ENCODE results near the gene WFDC11.
"Not testable (repeated sequence)": the region's sequence is repeated elsewhere in the genome, so short reads cannot be mapped to it uniquely, and the experiment has no call there.

WFDC11 gene

DNA sequence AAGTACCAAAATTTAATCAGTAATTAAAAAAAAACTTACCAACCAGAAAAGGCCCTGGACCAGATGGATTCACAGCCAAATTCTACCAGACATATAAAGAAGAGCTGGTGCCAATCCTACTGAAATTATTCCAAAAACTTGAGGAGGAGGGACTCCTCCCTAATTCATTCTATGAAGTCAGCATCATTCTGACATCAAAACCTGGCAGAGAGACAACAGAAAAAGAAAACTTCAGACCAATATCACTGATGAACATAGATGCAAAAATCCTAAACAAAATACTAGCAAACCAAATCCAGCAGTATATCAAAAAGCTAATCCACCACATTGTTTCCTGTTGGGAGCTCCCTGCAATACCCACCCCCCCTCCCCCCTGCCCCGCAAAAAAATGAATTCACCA, at the start of gene WFDC11:
WFDC11 (minus strand) TSS at position 101 of the 400 bp plus-strand sequence. CDS start 19,639 bp downstream, outside the sequence.
- DNase-seq: no peak

DNA sequence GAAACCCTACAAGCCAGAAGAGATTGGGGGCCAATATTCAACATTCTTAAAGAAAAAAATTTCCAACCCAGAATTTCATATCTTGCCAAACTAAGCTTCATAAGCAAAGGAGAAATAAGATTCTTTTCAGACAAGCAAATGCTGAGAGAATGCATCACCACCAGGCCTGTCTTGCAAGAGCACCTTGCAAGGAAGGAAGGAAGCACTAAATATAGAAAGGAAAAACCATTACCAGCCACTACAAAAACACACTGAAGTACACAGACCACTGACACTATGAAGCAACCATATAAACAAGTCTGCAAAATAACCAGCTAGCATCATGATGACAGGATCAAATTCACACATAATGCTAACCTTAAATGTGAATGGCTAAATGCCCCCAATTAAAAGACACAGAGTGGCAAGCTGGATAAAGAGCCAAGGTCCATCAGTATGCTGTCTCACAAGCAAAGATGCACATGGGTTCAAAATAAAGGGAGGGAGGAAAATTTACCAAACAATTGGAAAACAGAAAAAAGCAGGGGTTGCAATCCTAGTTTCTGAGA, 46.2 kb upstream of the WFDC11 start:
- not testable (repeated sequence) for DNase-seq

DNA sequence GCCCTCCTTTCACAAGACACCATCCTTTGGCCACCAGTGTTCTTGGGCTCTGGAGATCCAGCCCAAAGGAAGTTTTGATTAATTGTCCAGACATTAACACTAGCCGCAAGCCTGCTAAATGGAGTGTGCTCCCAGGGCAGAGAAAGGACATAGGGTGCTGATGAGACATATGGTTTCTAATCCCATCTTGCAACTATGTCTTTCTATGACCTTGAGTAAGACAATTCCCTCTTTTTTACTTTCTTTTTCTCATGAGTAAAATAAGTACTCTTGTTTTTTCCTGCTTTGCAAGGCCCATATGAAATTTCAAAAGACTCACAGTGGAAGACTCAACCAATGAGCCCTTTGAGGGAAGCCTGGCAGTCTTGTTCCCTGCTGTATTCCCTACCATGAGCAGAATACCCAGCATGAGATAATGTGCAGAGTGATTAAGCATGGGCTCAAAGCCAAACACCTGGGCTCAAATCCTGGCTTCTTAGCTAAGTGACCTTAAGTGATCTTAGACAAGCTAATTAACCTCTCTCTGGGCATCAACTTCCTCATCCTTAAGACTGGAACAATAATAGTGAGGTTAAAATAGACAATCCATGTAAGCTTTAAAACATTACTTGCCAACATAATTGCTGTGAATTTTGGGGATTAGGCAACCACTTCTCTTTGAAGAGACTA, 35.1 kb upstream of the WFDC11 start, which contains the start of gene WFDC10B:
WFDC10B (minus strand) TSS at position 51 of the 669 bp plus-strand sequence. CDS start 19,027 bp downstream, outside the sequence.
- DNase-seq: peak; percentile 86

DNA sequence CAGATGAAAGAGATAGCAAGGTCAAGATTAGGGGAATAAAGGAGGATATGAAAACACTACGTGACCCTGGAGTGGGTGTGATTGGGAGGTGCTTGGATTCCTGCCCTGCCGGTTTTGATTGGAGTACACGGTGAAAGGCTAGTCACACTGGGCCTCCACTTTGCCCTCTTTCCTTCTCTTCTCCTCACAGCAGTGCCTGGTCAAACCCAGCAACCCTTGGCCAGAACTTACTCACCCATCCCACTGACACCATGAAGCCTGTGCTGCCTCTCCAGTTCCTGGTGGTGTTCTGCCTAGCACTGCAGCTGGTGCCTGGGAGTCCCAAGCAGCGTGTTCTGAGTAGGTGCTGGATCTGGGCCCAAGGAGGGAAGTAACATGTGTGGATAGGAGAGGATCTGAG, 31.8 kb upstream of the WFDC11 start, which contains the start of gene WFDC13:
WFDC13 (plus strand) TSS at position 166 of the 400 bp plus-strand sequence; CDS start at position 252, 86 bp downstream.
- no peak for DNase-seq

DNA sequence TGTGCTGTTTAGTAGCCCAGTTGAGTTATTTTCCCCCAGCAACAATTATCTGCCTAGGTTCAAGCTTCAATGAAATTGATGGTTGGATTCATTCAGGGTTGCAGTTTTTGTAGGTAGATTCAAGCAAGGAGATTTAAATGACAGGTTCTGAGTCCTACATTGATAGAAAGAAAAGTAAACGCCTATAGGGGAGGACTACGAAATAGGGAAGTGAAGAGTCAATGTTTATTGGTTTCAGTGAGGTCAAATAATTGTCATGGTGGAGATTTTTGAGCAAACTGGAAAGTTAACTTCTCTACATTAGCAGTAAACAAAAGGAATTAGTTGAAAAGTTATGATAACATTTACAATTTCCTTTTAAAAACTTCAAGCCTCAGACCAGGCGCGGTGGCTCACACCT, 31.1 kb upstream of the WFDC11 start:
- DNase-seq: no peak

DNA sequence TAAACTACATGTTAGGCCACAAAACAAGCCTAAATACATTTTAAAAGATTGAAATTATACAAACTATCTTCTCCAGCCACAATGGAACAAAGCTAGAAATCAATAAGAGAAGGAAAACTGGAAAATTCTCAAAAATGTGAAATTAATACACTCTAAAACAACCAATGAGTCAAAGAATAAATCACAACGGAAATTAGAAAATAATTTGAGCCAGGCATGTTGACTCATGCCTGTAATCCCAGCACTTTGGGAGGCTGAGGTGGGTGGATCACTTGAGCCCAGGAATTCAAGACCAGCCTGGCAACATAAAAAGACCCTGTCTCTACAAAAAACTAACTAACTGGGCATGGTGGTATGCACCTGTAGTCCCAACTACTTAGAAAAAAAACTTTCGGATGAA, 25.5 kb upstream of the WFDC11 start:
- DNase-seq: no peak

DNA sequence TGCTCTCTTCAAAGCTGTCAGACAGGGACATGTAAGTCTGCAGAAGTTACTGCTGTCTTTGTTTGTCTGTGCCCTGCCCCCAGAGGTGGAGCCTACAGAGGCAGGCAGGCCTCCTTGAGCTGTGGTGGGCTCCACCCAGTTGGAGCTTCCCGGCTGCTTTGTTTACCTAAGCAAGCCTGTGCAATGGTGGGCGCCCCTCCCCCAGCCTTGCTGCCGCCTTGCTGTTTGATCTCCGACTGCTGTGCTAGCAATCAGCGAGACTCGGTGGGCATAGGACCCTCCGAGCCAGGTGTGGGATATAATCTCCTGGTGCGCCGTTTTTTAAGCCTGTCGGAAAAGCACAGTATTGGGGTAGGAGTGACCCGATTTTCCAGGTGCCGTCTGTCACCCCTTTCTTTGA, 23.3 kb upstream of the WFDC11 start:
- DNase-seq: not testable (repeated sequence)

DNA sequence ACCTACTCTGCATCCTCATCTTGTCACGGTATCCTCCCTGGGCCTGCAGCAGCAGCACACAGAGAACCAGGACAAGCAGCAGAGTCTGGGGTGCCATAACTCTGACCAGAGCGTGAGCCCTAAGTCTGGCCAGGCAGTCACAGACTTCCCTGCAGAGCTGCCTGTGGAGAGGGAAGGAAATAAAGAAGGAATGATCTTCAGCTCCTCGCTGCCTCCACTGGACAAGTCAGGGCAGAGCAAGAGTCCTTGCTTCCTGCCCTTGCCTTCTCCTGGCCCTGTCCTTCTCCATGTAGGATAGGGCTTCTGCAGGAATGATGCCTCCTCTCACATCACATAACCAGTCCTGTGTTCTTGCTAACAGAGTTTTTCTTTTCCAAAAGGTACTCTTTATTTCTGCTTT, 15.9 kb upstream of the WFDC11 start:
- DNase-seq: no peak

DNA sequence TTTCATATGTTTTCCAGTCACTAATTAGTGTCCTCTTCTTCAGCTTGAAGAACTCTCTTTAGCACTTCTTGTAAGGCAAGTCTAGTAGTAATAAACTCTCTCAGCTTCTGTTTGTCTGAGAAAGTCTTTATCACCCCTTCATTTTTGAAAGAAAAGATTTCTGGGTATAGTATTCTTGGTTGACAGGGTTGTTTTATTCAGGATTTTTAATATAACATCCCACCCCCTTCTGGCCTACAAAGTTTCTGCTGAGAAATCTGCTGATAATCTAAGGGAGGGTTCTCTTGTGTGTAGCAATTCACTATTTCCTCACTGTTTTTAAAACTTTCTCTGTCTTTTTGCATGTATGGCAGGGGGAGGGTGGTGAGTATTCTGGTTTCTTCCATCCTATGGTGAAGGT, 9.6 kb upstream of the WFDC11 start:
- DNase-seq: no peak

DNA sequence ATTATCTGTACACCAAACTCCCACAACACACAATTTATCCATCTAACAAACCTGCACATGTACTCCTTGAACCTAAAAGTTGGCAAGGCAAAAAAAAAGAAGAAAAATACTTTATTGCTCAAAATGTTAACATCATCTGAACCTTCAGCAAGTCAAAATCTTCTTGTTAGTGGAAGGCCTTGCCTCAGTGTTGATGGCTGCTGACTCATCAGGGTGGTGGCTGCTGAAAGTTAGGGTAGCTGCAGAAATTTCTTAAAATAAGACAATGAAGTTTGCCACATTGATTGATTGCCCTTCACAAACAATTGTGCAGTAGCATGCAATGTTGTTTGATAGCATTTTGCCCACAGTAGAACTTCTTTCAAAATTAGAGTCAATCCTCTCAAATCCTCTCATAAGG, 2.7 kb upstream of the WFDC11 start:
- no peak for DNase-seq

DNA sequence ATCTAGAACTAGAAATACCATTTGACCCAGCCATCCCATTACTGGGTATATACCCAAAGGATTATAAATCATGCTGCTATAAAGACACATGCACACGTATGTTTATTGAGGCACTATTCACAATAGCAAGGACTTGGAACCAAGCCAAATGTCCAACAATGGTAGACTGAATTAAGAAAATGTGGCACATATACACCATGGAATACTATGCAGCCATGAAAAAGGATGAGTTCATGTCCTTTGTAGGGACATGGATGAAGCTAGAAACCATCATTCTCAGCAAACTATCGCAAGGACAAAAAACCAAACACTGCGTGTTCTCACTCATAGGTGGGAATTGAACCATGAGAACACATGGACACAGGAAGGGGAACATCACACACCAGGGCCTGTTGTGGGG, 13.0 kb downstream of the WFDC11 start:
- not testable (repeated sequence) for DNase-seq

DNA sequence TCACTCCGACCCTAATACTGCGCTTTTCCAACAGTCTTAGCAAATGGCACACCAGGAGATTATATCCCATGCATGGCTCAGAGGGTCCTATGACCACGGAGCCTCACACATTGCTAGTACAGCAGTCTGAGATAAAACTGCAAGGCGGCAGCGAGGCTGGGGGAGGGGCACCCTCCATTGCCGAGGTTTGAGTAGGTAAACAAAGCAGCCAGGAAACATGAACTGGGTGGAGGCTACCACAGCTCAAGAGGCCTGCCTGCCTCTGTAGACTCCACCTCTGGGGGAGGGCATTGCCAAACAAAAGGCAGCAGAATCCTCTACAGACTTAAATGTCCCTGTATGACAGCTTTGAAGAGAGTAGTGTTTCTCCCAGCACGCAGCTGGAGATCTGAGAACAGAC, 18.3 kb downstream of the WFDC11 start:
- DNase-seq: not testable (repeated sequence)

DNA sequence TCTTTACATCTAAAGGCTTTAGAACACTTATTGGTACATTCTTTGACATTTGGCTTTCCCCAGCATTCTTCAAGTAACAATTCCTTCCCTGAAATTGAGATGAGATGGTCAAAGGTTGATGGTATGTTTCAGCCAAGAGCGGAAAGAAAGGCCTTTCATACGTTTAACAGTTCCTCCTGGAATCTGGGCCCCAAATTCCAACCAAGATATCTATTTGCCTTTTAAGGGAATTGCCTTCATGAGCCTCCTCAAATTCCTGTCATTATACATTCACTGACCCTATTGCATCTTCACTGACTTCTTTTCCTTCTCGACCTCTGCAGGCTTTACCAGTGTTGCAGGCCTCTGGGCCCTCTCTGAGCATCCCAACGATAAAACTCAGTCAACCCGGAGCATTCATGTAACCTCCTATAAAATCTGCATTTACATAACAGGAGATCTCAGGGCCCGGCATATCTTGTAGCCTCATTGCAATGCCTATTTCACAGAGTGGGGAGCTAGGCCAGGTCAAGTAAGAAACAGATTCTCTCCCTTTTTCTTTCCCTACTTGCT, 20.7 kb downstream of the WFDC11 start:
- DNase-seq: no peak

DNA sequence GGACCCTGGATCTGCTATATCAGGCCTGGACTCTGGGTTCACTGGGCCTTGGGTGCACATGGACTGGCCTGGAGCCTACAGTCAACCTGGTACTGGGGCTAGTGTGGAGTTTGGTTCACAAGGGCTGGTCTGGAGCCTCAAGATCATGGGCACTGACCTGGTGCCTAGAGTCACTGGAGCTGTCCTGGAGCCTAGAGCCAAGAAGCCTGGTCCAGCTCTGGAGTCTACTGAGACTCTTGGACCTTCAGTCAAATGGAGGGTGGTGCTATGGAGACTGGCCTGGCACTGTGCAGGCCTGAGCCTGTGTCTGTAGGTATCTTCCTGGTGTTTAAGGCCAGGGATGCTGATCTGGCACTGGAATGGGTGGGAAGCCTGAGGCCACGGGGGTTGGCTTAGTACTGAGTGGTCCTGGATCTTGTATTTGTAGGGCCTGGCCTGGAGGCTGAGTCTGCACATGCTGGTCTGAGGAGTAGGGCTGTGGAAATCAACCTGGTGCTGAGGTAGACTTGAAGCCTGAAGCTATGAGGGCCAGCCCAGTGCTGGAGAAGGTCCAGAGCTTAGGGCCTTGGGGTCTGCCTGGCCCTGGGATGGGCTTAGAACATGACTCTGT, 22.5 kb downstream of the WFDC11 start:
- no peak for DNase-seq

DNA sequence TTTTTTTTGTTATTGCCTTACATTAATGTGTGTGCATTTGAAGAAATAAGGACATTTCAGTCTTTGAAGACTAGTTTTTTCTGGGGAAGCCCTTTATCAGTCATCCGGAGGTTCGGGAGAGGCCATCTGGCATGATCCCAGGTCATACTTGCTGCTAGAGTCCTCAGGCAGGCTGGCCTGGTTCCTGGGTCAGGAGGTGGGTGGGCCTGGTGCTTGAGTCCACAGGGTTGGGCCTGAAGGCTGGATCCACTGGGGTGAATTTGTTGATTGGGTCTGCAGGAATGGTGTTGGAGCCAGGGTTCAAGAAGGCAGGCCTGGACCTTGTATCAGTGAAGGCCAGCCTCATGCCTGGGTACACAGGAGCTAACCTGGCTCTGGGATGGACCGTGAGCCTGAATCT, 23.2 kb downstream of the WFDC11 start:
- DNase-seq: no peak

DNA sequence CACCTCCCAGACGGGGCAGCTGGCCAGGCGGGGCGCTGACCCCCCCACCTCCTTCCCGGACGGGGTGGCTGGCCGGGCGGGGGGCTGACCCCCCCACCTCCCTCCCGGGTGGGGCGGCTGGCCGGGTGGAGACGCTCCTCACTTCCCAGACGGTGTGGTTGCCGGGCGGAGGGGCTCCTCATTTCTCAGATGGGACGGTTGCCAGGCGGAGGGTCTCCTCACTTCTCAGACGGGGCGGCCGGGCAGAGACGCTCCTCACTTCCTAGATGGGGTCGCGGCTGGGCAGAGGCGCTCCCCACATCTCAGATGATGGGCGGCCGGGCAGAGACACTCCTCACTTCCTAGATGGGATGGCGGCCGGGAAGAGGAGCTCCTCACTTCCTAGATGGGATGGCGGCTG, 24.2 kb downstream of the WFDC11 start:
- not testable (repeated sequence) for DNase-seq

DNA sequence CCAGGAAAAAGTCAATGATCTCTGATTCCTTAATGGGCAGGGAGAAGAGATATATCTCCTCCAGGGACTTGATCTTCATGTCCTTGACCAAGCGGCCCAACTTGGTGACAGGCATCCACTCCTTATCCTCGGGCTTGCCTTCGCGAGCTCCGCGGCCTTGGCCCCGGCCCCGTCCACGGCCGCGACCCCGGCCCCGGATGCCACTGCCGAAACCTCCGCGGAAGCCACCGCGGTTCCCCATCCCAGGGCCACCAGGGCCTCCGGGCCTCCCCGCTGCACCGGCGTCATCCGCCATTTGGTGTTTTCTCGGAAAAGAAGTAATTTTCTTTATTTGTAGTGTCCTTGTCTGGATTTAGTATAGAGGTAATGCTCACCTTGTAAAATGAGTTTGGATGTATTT, 29.0 kb downstream of the WFDC11 start:
- DNase-seq: not testable (repeated sequence)

DNA sequence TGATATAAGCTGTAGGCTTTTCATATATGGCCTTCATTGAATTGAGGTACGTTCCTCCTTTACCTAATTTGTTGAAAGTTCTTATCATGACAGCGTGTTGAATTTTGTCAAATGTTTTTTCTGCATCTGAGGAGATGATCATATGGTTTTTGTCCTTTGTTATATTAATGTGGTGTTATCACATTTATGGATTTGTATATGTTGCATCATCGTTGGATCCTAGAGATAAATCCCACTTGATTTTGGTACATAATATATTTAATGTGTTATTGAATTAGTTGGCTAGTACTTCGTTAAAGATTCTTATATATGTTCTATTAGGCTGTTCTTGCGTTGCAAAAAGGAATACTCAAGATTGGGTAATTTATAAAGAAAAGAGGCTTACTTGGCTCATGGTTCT, 30.4 kb downstream of the WFDC11 start:
- DNase-seq: no peak

DNA sequence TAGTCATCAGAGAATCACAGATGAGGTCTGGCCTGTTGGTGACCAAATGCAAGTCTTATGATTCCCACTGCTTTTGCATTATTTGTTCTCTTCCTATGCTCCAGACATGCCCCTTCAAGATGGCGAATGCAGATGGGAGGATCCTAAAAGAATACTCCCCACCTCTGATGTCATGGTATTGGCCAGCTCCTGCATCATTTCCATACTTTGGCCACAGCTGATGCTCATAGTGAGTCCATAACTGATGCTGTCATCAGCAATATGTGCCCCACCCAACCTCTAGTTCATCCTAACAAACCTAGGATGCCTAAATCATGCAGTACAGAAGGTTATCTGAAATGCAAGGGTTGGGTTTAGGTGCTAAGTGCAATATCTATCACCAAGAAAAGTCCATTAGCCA, 33.5 kb downstream of the WFDC11 start:
- no peak for DNase-seq

DNA sequence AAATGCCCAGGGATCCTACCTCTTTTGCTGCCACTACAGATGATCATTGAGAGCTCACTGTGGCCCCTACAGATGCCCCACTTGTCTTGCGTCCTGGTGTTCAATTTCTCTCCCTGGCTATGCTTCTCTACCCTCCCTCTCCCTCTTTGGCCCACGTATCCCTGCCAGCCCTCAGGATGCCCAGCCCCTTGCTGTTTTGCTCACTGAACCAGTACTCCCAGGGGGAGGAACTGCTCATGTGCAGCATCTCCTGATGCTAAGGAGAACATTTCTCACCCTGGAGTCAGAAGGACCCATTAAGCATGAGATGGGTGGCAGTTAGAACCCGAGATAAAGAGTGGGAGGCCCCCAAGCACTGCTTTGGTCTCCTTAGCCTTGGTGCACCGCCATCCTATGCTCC, 38.9 kb downstream of the WFDC11 start, which contains the start of gene WFDC9:
WFDC9 (minus strand) TSS at position 101 of the 400 bp plus-strand sequence. CDS start 21,103 bp downstream, outside the sequence.
- no peak for DNase-seq

DNA sequence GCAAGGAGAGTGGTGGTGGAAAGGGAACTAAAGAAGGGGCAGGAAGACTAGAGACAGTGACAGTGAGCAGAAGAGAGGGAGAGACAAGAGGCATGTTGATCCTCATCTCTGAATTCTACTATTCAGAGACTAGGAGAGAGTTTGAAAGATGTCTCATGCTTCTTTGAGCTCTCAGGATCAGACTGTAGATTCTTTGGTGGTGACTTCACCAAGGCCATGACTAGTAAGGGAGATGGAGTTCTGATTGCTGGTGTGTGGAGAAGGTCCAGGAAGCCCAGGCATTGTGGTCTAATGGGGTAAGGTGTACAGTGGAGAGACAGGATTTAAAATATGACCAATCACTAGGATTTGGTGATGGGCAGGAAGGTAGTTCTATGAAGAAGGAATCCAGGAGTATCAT, 39.7 kb downstream of the WFDC11 start:
- DNase-seq: no peak

DNA sequence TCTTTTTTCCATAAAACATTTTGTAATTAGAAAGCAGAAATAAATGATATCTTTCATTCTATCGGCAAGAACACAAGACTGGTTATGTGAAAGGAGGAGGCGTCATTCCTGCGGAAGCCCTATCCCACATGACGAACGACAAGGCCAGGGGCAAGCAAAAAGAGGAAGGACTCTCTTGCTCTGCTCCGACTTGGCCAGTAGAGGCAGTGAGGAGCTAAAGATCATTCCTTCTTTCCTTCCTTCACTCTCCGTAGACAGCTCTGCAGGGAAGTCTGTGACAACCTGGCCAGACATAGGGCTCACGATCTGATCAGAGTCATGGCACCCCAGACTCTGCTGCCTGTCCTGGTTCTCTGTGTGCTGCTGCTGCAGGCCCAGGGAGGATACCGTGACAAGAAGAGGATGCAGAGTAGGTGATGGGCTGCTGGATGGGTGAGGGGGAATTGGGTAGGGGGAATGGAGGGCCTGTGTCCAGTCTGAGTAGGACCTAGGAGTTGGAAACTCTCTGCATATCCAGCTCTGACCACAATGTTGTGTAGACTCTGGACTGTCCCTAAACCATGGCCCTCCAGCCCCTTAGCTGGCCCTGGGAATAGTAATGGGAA, 40.4 kb downstream of the WFDC11 start, which contains the start of gene WFDC10A:
WFDC10A (plus strand) TSS at position 244 of the 605 bp plus-strand sequence; CDS start at position 319, 75 bp downstream.
- DNase-seq: no peak

DNA sequence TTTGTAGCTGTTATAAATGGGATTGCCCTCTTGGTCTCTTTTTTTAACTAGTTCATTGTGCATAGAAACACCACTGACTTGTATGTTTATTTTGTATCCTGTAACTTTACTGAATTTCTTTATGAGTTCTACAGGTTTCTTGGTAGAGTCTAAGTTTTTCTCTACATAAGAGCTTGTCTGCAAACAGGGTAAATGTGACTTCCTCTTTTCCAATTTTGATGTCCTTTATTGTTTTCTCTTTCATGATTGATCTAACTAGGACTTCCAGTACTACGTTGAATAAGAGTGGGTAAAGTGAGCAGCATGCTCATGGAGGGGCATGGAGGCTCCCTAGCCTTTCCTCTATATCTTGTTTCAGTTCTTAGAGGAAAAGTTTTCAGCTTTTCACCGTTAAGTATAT, 43.5 kb downstream of the WFDC11 start:
- no peak for DNase-seq

All from NCI-H524 treated with DMSO at 0.1 percent for 48 hours (cell line).